Left lobe of liver (tissue), 2 donors: Measurements from ENCODE around the gene PLCG2. TPM values are rescaled to one million over a fixed set of nuclear protein-coding genes. Genes with fewer than 3 reads are reported as not detected.
A peak's percentile ranks its signal among the peaks of the same experiment; 100 is the strongest.
"Not testable (repeated sequence)": the region's sequence is repeated elsewhere in the genome, so short reads cannot be mapped to it uniquely, and the experiment has no call there.

Experiments
- ATAC-seq: fragments of 200-7000 bp; cut with Tn5 transposase; one replicate; pipeline ENCODE4 v1.9.1; 2020; ENCODE audit warnings: mild to moderate bottlenecking, moderate library complexity
- DNase-seq: peaks from one replicate; pipeline ENCODE4 v3.0.0-alpha.2; 2020; ENCODE audit warnings: low spot score
- total RNA-seq: library from RNA; stranded (reverse); gene quantifications from one replicate; pipeline ENCODE4 v1.2.1, GENCODE V29; 2021
- donor health status: DM: no; HTN: no; CAD: no; lungs with moderate emphysema.
- donor health status: DM: no; HTN: yes; CAD: no.

Gene PLCG2
- total RNA-seq, 1 donor from 2014 or later, result 12.1 TPM

DNA sequence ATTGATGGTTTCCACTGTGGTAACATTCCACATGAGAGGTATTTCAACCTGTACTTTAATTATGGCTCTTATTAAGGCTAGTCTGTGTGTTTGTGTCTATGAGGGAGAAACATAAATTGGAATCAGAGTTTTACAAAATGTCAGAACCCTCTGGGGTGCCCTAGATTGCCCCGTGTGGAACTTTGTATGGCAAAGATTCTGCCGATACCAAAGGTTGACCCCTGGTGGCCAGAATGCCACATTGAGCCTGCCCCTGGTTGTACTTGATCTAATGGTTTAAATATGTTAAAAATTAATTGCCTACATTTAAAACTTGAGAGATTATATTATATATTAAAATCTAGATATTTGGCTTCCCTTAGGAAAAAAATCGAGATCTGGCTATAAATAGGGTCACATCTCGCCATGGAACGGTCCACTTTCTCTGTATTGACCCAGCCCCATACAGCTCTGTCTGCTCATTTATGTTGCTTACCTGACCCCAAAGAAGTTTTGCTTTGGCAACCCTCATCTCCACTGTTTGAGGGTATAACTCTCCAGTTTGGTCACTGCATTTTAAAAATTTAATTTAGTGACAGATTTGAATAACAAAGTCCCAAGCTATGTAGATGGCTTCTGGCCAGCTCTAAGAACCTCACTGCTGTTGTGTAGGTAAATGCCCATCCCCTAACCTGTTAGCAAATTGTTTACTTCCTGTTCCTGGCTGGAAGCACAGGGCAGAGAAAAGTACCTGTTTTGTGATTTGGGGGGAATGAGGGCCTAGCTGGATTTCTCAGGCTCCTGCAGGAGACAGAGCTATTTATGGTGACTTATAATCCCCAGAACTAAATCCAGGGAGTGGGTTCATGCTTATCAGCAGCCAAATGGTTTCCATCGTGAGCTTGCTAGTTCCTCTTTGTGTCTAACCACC lies 95.0 kb downstream of the PLCG2 start:
- no peak for DNase-seq
- ATAC-seq, result peak; percentile 94

DNA sequence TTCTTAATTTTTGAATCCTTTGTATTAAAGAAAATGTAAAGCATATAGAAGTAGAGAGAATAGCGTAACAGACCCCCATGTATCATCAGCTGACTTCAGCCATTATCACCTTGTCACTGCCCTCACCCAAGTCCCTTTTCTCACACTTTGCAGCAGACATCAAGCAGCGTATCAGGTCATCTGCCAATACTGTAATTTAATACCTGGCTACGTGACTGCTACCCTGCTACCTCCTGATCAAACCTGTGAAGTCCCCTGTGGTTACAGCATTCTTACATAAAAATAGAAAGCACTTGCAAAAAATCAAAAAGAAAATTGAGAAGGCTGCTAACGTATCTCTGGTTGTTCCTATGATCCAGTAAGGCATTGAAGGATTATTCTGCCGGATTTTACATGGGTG lies 96.4 kb downstream of the PLCG2 start:
- no peak for DNase-seq
- no peak for ATAC-seq

DNA sequence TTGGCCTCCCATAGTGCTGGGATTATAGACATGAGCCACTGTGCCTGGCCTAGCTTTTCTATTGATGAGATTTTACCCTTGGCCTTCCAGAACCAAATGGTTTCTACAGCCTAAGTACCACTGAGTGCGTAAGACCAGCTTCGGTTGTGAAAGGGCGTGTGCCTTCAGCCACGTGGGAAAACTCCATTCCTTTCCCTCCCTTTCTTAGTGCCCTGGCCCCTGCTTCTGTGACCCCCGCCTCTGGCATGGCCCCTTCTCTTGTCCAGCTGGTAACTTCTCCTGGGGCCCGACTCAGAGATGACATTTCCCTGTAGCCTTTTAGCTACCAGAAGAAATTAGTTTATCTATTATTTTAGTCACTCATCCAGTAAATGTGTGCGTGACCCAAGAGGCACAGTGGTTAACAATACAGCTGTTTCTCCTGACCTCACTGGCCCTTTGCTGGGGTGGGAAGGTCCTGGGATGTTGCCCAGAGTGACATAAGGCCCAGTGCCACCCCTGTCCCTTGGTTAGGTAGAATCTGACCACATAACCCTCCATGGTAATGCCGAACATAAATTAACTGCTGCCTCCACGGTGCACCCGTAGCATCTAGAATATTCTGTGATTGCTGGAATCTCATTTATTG lies 97.3 kb downstream of the PLCG2 start:
- ATAC-seq, result no peak

DNA sequence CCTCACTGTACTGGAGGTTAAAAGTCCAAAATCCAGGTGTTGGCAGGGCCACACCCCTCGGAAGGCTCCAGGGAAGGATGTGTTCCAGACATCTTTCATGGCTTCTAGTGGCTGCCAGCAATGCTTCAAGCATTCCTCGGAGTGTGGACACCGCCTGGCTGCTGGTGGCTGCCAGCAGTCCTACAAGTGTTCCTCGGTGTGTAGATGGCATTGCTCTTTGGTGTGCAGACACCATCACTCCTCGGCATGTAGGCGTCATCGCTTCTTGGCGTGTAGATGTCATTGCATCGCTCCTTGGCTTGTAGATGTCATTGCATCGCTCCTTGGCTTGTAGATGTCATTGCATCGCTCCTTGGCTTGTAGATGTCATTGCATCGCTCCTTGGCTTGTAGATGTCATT lies 98.4 kb downstream of the PLCG2 start:
- not testable (repeated sequence) for DNase-seq, ATAC-seq

More for the DNA sequence above, 97.3 kb downstream of the PLCG2 start:
- no peak for DNase-seq

DNA sequence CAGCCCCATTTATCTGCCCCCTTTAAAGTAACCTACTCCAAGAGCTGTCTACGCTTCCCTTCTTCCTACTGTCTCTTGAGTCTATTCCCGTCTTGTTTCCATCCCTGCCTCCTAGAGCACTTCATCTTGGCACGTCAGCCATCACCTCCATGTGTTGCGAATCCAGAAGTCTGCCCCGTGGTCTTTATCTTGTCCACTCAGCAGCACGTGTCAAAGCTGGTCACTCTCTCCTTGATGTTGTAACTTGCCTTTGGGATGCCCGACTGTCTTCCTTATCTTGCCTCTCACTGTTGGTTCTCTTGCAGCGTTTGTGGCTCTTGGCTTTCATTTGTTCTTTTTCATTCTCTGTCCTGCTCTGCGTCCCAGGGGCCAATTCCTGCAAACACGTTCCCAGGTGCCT lies 99.4 kb downstream of the PLCG2 start:
- no peak for ATAC-seq

DNA sequence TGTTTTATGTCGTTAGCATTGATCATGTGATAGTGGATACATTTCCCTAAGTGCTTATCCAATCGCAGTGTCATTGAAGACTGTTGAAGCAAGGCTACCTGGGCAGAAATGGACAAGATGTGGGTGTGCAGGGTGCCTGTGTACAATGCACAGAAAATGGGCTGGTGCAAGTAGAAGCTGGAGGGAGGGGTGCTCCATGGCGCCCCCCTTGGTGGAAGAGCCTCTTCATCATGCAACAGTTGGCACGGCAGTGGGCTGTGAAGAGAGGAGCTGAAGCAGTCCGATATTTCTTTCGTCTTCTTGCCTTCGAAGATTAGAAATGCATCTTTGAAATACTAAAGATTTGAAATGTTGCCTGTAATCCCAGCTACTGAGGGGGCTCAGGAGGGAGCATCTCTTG lies 100.5 kb downstream of the PLCG2 start:
- DNase-seq, result no peak
- ATAC-seq, result no peak

More for the DNA sequence above, 99.4 kb downstream of the PLCG2 start:
- no peak for DNase-seq

DNA sequence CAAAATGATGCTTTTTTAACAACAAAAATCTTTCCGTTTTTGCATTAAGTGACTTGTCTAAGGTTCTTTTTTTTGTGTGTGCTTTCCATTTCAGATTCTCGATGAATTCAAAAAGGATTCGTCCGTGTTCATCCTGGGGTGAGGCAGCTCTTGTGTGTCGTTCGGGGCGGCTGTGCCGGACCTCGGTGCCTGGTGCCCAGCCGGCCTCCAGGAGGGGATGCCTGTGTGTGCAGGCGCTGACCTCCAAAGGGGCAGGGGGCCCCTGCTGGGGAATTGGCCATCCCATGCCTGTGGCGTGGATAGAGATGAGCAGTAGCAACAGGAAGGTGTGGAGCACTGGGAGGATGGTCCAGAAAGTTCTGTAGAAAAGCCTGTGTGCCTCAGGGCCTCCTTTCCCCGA lies 101.7 kb downstream of the PLCG2 start:
- DNase-seq, result no peak
- no peak for ATAC-seq

DNA sequence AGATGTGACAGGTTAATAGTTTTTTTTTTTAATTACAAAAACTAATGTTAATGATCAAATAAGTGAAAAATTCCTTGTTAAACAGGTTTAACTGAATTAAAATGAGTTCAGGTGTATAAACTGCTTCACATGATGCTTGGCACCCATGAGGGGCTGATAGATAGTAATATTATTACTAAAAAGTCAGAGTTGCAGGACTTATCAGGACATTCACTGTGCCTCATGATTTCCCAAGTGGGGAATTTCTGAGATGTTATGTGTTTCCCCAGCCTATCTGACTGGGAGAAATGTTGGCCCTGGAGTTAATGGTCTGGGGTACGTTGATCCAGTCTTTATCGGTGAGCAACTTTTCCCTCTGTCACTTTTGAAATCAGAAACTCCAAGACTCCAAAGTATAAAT lies 102.1 kb downstream of the PLCG2 start:
- ATAC-seq (no peak), DNase-seq (no peak)

DNA sequence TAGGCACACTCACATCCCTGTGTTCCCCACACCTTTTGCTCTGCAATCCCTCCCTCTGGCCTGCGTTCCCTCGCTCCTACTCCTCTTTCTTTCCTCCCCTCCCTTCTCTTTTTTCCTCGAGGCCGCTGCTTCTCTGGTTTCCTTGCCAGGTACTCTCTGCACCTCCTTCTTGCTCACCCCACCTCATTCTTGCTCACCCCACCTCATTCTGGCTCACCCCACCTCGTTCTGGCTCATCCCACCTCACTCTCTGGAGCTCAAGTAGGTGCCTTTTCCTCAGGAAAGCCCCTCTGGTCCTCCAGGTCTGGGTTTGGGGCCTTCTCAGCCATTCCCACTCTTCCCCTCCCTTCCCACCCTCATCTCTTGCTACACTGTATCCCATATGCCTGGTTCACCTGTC lies 103.5 kb downstream of the PLCG2 start:
- DNase-seq (no peak), ATAC-seq (no peak)

DNA sequence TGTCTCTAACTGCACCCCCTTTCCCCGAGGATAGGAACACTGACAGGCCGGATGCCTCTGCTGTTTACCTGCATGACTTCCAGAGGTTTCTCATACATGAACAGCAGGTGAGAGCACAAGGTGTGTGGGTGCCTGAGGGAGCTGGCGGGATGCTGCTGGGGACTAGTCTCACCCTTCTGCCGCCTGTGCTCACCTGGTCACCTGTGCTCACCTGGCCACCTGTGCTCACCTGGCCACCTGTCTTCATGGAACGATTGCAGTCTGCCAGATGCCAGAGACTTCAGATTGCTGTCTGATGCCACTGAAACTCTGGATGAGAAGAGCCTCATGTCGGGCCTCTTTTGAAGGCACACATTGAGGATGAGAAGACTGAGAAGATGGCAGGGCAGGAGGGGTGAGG lies 104.1 kb downstream of the PLCG2 start:
- ATAC-seq (no peak), DNase-seq (no peak)

DNA sequence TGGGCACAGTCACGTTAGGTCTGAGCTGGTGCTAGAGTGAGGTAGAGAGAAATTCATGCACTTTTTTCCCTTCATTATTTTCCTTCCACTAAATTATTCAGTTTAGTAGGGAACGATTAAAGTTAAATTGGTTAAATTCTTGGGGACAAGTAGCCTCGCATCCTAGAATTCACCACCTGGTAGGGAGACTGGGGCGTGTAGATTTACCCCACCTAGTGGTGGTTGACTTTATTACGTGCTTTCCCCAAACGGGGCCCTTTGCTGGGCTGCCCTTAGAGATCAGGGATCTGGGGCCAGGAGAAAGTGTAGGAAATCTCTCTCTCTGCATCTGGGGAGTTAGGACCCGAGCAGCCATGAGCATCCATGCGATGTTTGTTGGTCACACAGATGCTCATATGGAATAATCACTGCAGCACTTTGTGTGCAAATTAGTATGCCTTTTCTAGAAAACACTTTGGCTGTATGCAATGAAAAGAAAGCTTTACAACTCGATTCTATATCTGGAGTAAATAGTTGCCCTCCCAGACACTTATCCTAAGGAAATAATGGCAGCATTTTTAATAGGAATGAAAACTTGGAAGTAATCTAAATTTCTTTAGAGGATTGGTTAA lies 107.0 kb downstream of the PLCG2 start:
- DNase-seq, result no peak
- ATAC-seq, result peak; percentile 44

DNA sequence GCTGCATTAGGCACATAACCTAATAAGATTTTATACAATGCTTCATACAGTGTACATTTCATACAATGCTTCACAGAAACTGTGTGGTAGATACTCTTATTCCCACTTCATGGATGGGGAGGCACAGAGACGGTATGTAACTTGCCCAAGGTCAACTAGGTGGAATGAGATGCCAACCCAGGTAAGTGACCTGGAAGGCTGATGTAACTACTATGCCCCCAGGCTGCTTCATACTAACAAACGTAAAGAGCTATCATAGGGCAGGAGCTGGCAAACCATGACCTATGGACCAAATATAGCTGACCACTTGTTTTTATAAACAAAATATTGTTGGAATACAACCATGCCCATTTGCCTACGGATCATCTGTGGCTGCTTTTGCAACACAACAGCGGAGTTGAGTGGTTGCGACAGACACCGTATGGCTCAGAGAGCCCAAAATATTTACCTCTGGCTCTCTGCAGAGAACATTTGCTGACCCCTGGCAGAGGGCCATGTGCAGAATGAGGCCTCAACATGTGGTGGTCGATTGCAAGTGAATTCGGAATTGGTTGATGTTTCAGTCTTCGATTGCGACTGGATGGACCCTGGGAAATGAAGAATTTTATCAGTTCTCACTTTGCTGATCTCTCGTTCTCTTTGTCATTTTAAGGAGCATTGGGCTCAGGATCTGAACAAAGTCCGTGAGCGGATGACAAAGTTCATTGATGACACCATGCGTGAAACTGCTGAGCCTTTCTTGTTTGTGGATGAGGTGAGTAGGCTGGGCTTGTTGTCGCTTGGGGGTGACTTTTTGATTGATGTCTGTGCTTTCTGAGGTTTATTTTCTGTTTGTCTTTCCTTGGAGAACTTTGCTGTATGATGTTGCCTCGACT lies 109.7 kb downstream of the PLCG2 start:
- ATAC-seq (peak; percentile 69), DNase-seq (peak; percentile 86)

DNA sequence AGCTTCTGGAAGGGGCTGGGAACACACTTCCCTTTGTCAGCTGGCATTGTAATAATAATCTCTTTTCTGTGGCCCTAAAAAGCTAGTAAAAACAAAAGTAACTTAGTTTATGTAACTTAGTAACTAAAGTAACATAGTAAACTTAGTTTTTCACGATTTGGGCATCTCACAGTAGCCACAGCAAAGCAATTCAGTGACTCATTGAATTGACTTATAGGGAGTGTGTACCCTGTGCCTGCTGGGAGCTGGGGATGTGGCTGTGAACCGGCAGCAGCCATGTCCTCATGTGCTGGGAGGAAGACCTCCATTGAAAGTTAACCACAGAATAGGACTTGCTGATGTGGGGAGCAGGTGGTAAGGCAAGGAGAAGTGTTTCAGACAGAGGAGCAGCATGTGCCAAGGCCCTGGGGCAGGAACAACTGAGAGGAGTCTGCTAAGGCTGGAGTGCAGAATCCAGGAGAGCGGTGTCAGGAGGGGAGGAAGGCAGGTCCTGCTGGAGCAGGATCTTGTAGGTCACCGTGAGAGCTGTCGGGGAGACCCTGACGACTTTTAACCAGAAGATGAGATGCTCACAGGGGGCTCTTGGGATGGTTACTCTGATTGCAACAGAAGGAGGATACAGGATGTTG lies 112.8 kb downstream of the PLCG2 start:
- ATAC-seq (no peak), DNase-seq (no peak)

DNA sequence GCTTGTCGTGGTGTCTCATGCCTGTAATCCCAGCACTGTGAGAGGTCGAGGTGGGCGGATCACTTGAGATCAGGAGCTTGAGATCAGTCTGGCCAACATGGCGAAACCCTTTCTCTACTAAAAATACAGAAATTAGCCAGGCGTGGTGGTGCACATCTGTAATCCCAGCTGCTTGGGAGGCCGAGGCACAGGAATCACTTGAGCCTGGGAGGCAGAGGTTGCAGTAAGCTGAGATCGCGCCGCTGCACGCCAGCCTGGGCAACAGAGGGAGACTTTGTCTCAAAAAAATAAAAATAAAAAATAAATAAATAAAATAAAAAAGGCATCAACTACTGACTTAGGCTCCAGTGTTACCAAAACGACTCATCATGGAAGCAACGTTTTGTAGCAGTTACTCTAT lies 115.5 kb downstream of the PLCG2 start:
- DNase-seq, result no peak
- no peak for ATAC-seq

DNA sequence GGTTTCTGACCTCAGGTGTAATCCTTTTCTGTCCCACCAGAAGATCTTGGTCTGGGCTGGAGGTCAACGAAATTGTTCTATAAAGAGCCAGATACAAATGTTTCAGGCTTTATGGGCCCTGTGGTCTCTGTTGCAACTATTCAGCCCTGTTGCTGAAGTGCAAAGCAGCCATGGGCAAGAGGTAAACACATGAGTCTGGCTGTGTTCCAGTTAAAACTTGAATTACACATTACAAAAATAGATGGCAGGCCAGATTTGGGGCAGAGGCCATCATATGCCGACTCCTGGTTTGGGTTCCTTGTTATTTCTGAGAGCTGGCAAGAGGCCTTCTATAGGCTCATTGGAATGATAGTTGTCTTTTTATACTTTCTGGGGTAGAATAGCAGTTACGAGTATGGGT lies 117.8 kb downstream of the PLCG2 start:
- ATAC-seq (peak; percentile 60), DNase-seq (no peak)

DNA sequence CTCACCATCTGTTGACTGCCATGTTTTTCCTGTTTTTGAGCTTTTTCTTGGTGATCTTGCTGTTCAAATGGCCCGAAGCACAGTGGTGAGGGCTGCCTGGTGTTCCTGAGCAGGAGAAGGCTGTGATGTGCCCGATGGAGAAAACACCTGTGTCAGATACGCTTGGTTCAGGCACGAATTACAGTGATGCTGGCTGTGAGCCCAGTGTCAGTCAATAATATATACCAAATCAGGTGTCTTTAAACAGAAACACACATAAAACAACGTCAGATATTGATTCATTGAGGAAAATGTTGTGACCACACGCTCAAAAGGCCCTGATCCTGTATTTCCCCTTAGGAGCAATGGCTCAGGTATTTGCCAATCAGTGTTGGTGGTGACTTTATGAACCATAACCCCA lies 120.5 kb downstream of the PLCG2 start:
- no peak for ATAC-seq

DNA sequence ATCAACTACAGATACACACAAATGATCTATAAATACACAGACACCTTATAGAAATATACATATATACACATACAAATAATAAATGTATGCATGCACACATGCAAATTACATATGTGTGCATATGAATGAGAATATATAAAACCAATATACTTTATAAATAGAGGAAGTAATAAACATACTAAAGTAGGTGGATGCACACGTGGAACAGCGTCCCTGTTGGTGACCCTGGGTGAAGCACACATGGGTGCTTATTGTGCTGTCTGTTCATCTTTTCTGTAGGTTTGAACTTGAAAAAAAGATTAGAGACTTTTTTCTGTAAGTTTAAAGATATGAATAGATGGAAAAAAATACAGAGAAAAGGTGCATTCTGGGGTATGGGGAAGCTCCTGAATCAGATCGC lies 120.9 kb downstream of the PLCG2 start:
- no peak for DNase-seq
- no peak for ATAC-seq

More for the DNA sequence above, 120.5 kb downstream of the PLCG2 start:
- no peak for DNase-seq

DNA sequence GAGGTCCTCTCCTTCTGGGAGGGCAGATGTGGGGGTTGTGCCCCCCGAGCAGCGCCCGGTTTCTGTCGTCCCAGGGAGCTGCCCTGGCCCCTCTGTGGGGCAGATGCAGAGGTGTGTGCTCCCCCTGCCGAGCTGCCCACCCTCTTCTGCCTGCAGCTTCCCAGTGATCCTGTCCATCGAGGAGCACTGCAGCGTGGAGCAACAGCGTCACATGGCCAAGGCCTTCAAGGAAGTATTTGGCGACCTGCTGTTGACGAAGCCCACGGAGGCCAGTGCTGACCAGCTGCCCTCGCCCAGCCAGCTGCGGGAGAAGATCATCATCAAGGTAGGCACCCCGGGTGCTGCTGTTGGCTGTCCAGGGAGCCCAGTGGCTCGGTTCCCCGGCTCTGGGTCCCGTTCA lies 121.4 kb downstream of the PLCG2 start:
- ATAC-seq, result no peak
- DNase-seq, result no peak

DNA sequence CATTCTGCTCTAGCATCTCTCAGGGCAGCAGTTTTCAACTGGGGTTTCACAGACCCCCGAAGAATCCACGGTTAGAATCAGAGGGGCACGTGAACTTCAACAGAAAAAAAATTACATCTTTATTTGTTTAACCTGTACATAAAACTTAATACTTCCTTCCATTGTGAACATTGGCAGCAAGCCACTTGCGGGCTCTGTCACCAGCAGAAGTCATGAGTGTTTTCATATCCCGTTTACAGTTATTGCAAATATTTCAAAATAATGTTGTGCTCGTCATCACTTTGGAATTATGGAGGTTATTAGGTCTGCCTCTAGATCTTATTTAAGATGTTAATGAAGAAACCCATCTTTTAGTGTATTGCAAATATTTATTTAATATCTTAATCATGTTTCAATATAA lies 122.4 kb downstream of the PLCG2 start:
- DNase-seq, result no peak
- ATAC-seq, result peak; percentile 17

DNA sequence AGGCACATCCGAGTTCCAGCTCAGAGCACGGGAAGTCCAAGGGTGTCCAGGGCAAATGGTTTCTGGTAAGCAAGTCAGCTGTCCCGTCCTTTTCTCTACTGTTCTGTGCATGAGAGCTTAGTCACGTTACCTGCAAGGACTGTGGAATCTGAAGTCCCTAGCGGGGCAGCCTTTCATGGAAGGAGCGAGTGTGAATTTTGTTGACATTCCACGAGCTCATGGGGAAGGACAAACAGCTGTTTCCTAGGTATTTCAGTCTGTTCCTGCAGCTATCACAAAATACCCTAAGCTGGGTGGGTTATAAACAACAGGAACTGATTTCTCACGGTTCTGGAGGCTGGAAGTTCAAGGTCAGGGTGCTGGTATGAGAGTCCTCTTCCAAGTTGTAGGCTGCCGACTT lies 122.9 kb downstream of the PLCG2 start:
- ATAC-seq, result no peak
- no peak for DNase-seq

DNA sequence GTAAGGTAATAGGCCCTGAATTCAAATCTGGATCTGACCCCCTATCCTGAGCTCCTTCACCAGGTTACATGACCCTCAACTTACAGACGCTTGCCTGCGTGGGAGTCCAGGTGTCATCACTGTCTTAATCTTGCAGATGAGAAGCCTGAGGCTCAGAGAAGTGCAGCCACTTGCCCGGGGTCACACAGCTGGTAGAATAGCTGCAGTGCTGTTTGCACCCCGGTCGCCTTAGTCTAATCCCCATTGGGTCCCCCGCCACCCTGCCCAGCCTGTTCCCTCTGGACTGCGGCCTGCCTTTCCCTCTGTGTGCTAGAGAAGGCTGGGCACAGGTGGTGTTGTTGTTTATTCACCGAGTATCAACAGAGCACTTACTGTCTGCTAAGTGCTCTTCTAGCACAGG lies 125.2 kb downstream of the PLCG2 start:
- ATAC-seq, result no peak
- DNase-seq, result no peak
